Spleen (tissue), 7 donors: Measurements from ENCODE around the gene KCNJ5.

ENCODE experiments used
- POLR2A ChIP-seq, 3 donors: fragments of 450-650 bp; IDR thresholded peaks; one replicate each; pipeline ENCODE4 v1.5.1; 2017; ENCODE audit warnings: antibody characterized with exemption in 3 of 3, mild to moderate bottlenecking in 1 of 3
- POLR2AphosphoS5 ChIP-seq, 3 donors: sonication (generic); formaldehyde crosslinking; IDR thresholded peaks; one replicate each; pipeline ENCODE4 v1.5.1; 2017; ENCODE audit warnings: antibody characterized with exemption in 3 of 3
- TF ChIP-seq, protein P1 (sequence below), 11 experiments: fragments of 200-600 bp in 7 of 11; fragments of 450-650 bp in 4 of 11; sonication (generic) in 4 of 11; IDR thresholded peaks in 8 of 11; conservative IDR thresholded peaks in 3 of 11; 1 replicate in 7 of 11; 2 replicates in 4 of 11; pipeline versions ENCODE4 v1.4.0 to v1.8.0; 2016 to 2021; ENCODE audit warnings: antibody characterized with exemption in 11 of 11, inconsistent platforms in 4 of 11, mild to moderate bottlenecking in 1 of 11
- donor health status: DM: no; HTN: no; CAD: no; lungs with moderate emphysema.
- donor health status: DM: no; HTN: no; CAD: no.
- donor health status: DM: no; HTN: no; CAD: no.

DNA sequence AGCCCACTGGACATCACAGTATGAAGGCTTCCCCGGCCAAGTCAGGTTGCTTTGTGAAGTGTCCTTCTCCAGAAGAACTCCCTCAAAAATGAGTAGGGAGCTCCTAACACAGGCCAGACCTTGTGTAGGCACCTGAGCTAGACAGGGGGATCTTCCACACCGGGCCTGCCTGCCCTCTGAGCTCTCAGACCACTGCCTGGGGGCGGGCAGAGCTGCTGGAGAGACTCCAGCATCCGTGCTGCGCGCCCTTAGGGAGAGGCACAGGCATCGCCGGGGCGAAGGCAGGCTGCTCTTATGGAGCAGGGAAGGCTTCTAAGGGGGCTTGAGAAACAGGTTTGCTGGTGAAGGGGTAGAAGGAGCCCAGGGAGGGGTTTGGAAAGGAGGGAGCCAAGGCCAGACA, 4.4 kb downstream of the KCNJ5 start:
- TF ChIP-seq, protein P1, sequence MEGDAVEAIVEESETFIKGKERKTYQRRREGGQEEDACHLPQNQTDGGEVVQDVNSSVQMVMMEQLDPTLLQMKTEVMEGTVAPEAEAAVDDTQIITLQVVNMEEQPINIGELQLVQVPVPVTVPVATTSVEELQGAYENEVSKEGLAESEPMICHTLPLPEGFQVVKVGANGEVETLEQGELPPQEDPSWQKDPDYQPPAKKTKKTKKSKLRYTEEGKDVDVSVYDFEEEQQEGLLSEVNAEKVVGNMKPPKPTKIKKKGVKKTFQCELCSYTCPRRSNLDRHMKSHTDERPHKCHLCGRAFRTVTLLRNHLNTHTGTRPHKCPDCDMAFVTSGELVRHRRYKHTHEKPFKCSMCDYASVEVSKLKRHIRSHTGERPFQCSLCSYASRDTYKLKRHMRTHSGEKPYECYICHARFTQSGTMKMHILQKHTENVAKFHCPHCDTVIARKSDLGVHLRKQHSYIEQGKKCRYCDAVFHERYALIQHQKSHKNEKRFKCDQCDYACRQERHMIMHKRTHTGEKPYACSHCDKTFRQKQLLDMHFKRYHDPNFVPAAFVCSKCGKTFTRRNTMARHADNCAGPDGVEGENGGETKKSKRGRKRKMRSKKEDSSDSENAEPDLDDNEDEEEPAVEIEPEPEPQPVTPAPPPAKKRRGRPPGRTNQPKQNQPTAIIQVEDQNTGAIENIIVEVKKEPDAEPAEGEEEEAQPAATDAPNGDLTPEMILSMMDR (IDR thresholded peaks at IDR 0.05 in 8 of 11, conservative IDR thresholded peaks at IDR 0.05 in 3 of 11): no peak
- no peak for TF ChIP-seq POLR2A (IDR thresholded peaks at IDR 0.05)
- TF ChIP-seq POLR2AphosphoS5 (IDR thresholded peaks at IDR 0.05): peak in 1 of 3 donors; percentile 25
